ENCODE data around the gene GAA. TPM values are rescaled to one million over a fixed set of nuclear protein-coding genes. Genes with fewer than 3 reads are reported as not detected.
"Not testable (repeated sequence)": the region's sequence is repeated elsewhere in the genome, so short reads cannot be mapped to it uniquely, and the experiment has no call there.

Gene GAA
- polyA plus RNA-seq, 1 of the 3 experiments (the other 2 are of a cell fraction) = 27.3 TPM

- no peaks in the 10 kb centered on the region for H3K36me3 ChIP-seq (replicated peaks in 1 of 2; ENCODE audit: control insufficient read depth in 1 of 2, insufficient read depth in 2 of 2, low read length in 1 of 2)
- no peak overlapping the region for H2AFZ ChIP-seq (ENCODE audit: low read depth)
- 0 out of 4 replicates have a peak, but pooled peaks cover 0 to 8% of the 10 kb centered on the region in 2 experiments for H3K4me1 ChIP-seq (ENCODE audit: control insufficient read depth in 1 of 2, insufficient read depth in 2 of 2, low read depth in 1 of 2, low read length in 1 of 2)
- H3K27me3 ChIP-seq (ENCODE audit: insufficient read depth) = no peaks in the 10 kb centered on the region
- H3F3A ChIP-seq (replicated peaks; ENCODE audit: insufficient read depth) = peaks cover 4% of the 10 kb centered on the region
- DNase-seq = no peak
- no peak overlapping the region for H3K4me3 ChIP-seq (ENCODE audit: low read depth in 2 of 2, low read length in 1 of 2)
- TF ChIP-seq TAF1 (IDR thresholded peaks at IDR 0.05; ENCODE audit: borderline replicate concordance, low read depth, low read length) = no peak
- no peak for TF ChIP-seq SIN3A (IDR thresholded peaks at IDR 0.05; ENCODE audit: borderline replicate concordance, low read depth, low read length)
- TF ChIP-seq POLR2AphosphoS5 (IDR thresholded peaks at IDR 0.05; ENCODE audit: low read depth, low read length) = no peak
- TF ChIP-seq TCF12 (IDR thresholded peaks at IDR 0.05) = no peak
- no peak for TF ChIP-seq REST (IDR thresholded peaks at IDR 0.05; ENCODE audit: low read depth, low read length)
- no peak for TF ChIP-seq MEF2A (IDR thresholded peaks at IDR 0.05; ENCODE audit: borderline replicate concordance, low read depth)
- no peak for TF ChIP-seq EZH2phosphoT487 (IDR thresholded peaks at IDR 0.05; ENCODE audit: borderline replicate concordance, low read depth)
- TF ChIP-seq, protein P1, sequence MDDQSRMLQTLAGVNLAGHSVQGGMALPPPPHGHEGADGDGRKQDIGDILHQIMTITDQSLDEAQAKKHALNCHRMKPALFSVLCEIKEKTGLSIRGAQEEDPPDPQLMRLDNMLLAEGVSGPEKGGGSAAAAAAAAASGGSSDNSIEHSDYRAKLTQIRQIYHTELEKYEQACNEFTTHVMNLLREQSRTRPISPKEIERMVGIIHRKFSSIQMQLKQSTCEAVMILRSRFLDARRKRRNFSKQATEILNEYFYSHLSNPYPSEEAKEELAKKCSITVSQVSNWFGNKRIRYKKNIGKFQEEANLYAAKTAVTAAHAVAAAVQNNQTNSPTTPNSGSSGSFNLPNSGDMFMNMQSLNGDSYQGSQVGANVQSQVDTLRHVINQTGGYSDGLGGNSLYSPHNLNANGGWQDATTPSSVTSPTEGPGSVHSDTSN (IDR thresholded peaks at IDR 0.05) = no peak
- TF ChIP-seq EP300 (IDR thresholded peaks at IDR 0.05; ENCODE audit: borderline replicate concordance in 1 of 2, low read depth in 1 of 2, low read length in 1 of 2) = no peak
- TF ChIP-seq USF2 (IDR thresholded peaks at IDR 0.05; ENCODE audit: borderline replicate concordance, low read depth, low read length) = no peak
- POLR2A ChIA-PET = no interaction called here
- no peak overlapping the region for H3K4me2 ChIP-seq
- H3K79me2 ChIP-seq (ENCODE audit: insufficient read depth) = peaks cover 5% of the 10 kb centered on the region; the same call in 1 of the 2 replicates
- CTCF ChIA-PET = interaction anchor here (1.2 kb wide), 1 partner anchor 24 kb away, joined by 3 read pairs; no protein-coding TSS in a partner anchor
- H4K20me1 ChIP-seq (ENCODE audit: insufficient read depth) = no peaks in the 10 kb centered on the region
- H3K9me2 ChIP-seq = no peaks in the 10 kb centered on the region
- 80% methylated on average over 5 of the region's 5 CpGs for WGBS (ENCODE audit: low lambda C conversion rate)
- no peaks in the 10 kb centered on the region for H3K9me3 ChIP-seq
- no peak overlapping the region for H3K9ac ChIP-seq
- no peak overlapping the region for H3K27ac ChIP-seq (ENCODE audit: low read depth in 2 of 2, low read length in 1 of 2)
Observed at GRCh38 chr17:80154166-80154565, 52.8 kb downstream of the GAA start.

DNA sequence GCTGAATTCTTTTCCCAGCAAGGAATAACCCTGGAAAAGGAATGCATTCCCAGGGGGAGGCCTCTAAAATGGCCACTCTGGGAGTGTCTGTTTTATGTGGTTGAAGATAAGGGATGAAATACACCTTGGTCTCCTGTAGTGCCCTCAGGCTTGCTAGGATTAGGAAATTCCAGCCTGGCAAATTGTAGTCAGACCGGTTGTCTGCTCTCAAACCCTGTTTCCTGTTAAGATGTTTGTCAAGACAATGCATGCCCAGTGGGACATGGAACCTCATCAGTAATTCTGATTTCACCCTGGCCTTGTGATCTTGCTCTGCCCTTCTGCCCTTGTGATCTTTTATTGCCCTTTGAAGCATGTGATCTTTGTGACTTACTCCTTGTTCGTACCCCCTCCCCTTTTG, 54.2 kb downstream of the GAA start:
- H3K27me3 ChIP-seq (ENCODE audit: insufficient read depth); H4K20me1 ChIP-seq (ENCODE audit: insufficient read depth); H3K4me3 ChIP-seq (ENCODE audit: low read depth in 2 of 2, low read length in 1 of 2); H3F3A ChIP-seq (replicated peaks; ENCODE audit: insufficient read depth); H3K9me3 ChIP-seq; H2AFZ ChIP-seq (ENCODE audit: low read depth); H3K79me2 ChIP-seq (ENCODE audit: insufficient read depth); H3K36me3 ChIP-seq (replicated peaks in 1 of 2; ENCODE audit: control insufficient read depth in 1 of 2, insufficient read depth in 2 of 2, low read length in 1 of 2); H3K4me1 ChIP-seq (ENCODE audit: control insufficient read depth in 1 of 2, insufficient read depth in 2 of 2, low read depth in 1 of 2, low read length in 1 of 2); H3K9ac ChIP-seq; DNase-seq; H3K9me2 ChIP-seq; H3K4me2 ChIP-seq; H3K27ac ChIP-seq (ENCODE audit: low read depth in 2 of 2, low read length in 1 of 2); POLR2A ChIA-PET; CTCF ChIA-PET: not testable (repeated sequence)
- WGBS (ENCODE audit: low lambda C conversion rate) = 14% methylated on average over 2 of the region's 2 CpGs
- TF ChIP-seq EP300 (IDR thresholded peaks at IDR 0.05; ENCODE audit: borderline replicate concordance in 1 of 2, low read depth in 1 of 2, low read length in 1 of 2) = 0 out of 4 replicates have a peak, but pooled peaks of 1 of the 2 experiments have one; percentile 7
